Trophoblast cell (in vitro differentiated cells and primary cell): ENCODE data around the gene PCDHA12.
"Not testable (repeated sequence)": the region's sequence is repeated elsewhere in the genome, so short reads cannot be mapped to it uniquely, and the experiment has no call there.

ENCODE experiments used
- DNase-seq, 2 donors: peaks; one replicate each; pipeline ENCODE4 v3.0.0-alpha.2; 2016
- H2AFZ ChIP-seq: 2 replicates; pipeline ENCODE4 v1.6.1; 2013; ENCODE audit warnings: low read length, moderate library complexity, mild to moderate bottlenecking; ENCODE audit not compliant: insufficient read depth, poor library complexity
- H2AK5ac ChIP-seq: 2 replicates; pipeline ENCODE4 v1.6.1; 2013; ENCODE audit warnings: mild to moderate bottlenecking, low read length
- H2BK120ac ChIP-seq: 2 replicates; pipeline ENCODE4 v1.6.1; 2013; ENCODE audit warnings: low read length, mild to moderate bottlenecking, moderate library complexity; ENCODE audit not compliant: insufficient read depth, poor library complexity
- H2BK12ac ChIP-seq: 2 replicates; pipeline ENCODE4 v1.6.1; 2013; ENCODE audit warnings: mild to moderate bottlenecking, low read length, moderate library complexity
- H2BK5ac ChIP-seq: 2 replicates; pipeline ENCODE4 v1.6.1; 2013; ENCODE audit warnings: low read length, low read depth, moderate library complexity, mild to moderate bottlenecking; ENCODE audit not compliant: poor library complexity
- H3K14ac ChIP-seq: 2 replicates; pipeline ENCODE4 v1.6.1; 2013; ENCODE audit warnings: mild to moderate bottlenecking, low read length
- H3K18ac ChIP-seq: 2 replicates; pipeline ENCODE4 v1.6.1; 2013; ENCODE audit warnings: mild to moderate bottlenecking, low read length
- H3K23ac ChIP-seq: 2 replicates; pipeline ENCODE4 v1.6.1; 2013; ENCODE audit warnings: low read length
- H3K27ac ChIP-seq: 2 replicates; pipeline ENCODE4 v1.5.1; 2013; ENCODE audit warnings: low read depth, mild to moderate bottlenecking, inconsistent platforms, low read length, moderate library complexity
- H3K27me3 ChIP-seq: 2 replicates; pipeline ENCODE4 v1.6.1; 2013; ENCODE audit warnings: inconsistent platforms, mild to moderate bottlenecking, low read length, moderate library complexity; ENCODE audit not compliant: insufficient read depth
- H3K36me3 ChIP-seq, 2 experiments: 1 replicate in 1 of 2; 2 replicates in 1 of 2; pipeline ENCODE4 v1.6.1; 2013; ENCODE audit warnings: low read length in 2 of 2, mild to moderate bottlenecking in 2 of 2, moderate library complexity in 1 of 2; ENCODE audit not compliant: insufficient read depth in 2 of 2, control insufficient read depth in 1 of 2
- H3K4ac ChIP-seq: 2 replicates; pipeline ENCODE4 v1.6.1; 2013; ENCODE audit warnings: low read depth, mild to moderate bottlenecking, low read length, moderate library complexity
- H3K4me1 ChIP-seq, 2 experiments: 1 replicate in 1 of 2; 2 replicates in 1 of 2; pipeline ENCODE4 v1.6.1; 2013; ENCODE audit warnings: low read length in 2 of 2, mild to moderate bottlenecking in 2 of 2, moderate library complexity in 1 of 2; ENCODE audit not compliant: insufficient read depth in 2 of 2, control insufficient read depth in 1 of 2
- H3K4me2 ChIP-seq: 2 replicates; pipeline ENCODE4 v1.6.1; 2013; ENCODE audit warnings: inconsistent platforms, mild to moderate bottlenecking, low read length, moderate library complexity
- H3K4me3 ChIP-seq: 2 replicates; pipeline ENCODE4 v1.5.1; 2013; ENCODE audit warnings: mild to moderate bottlenecking, low read depth, low read length, inconsistent platforms
- H3K79me1 ChIP-seq: one replicate; pipeline ENCODE4 v1.6.1; 2013; ENCODE audit warnings: low read length
- H3K79me2 ChIP-seq: 2 replicates; pipeline ENCODE4 v1.6.1; 2013; ENCODE audit warnings: low read length, mild to moderate bottlenecking; ENCODE audit not compliant: control insufficient read depth, insufficient read depth, poor library complexity
- H3K9ac ChIP-seq: 2 replicates; pipeline ENCODE4 v1.6.1; 2013; ENCODE audit warnings: mild to moderate bottlenecking, low read length
- H3K9me3 ChIP-seq: 2 replicates; pipeline ENCODE4 v1.6.1; 2013; ENCODE audit warnings: low read depth, mild to moderate bottlenecking, control low read depth, inconsistent platforms, low read length; ENCODE audit not compliant: insufficient read depth
- H4K12ac ChIP-seq: 2 replicates; pipeline ENCODE4 v1.6.1; 2013; ENCODE audit warnings: low read depth, mild to moderate bottlenecking, low read length, moderate library complexity
- H4K8ac ChIP-seq: 2 replicates; pipeline ENCODE4 v1.6.1; 2013; ENCODE audit warnings: low read depth, mild to moderate bottlenecking, low read length, moderate library complexity
- H4K91ac ChIP-seq: one replicate; pipeline ENCODE4 v1.6.1; 2013; ENCODE audit warnings: low read depth, mild to moderate bottlenecking, low read length, moderate library complexity
- WGBS: extraction: QIAGEN DNeasy Blood & Tissue Kit; methylation state at CpG from one replicate; pipeline ENCODE4 v1.1.7; 2013; ENCODE audit warnings: missing lambda C conversion rate; ENCODE audit not compliant: insufficient read length, insufficient coverage; ENCODE audit errors: extremely low coverage; 5-methylcytosine and 5-hydroxymethylcytosine counted together

Gene PCDHA12

GRCh38 chr5:140849831-140850634 is 25.1 kb upstream of the PCDHA12 start:
- not testable (repeated sequence) for H3K4me1 ChIP-seq, H3K36me3 ChIP-seq, H3K14ac ChIP-seq, H3K4me3 ChIP-seq, H3K27me3 ChIP-seq, H3K27ac ChIP-seq, H2BK12ac ChIP-seq, H3K4me2 ChIP-seq, H3K9ac ChIP-seq, H3K79me1 ChIP-seq, H4K8ac ChIP-seq, H2AK5ac ChIP-seq, H2BK120ac ChIP-seq, H4K91ac ChIP-seq, H3K18ac ChIP-seq, DNase-seq, H4K12ac ChIP-seq, H2AFZ ChIP-seq, H3K79me2 ChIP-seq, H3K4ac ChIP-seq, H3K23ac ChIP-seq, H2BK5ac ChIP-seq, H3K9me3 ChIP-seq
- no CpG with 5 or more reads among the region's 101 CpGs for WGBS

- H2BK120ac ChIP-seq, result no peak within 1 kb of the TSS
- H3K18ac ChIP-seq, result no peak within 1 kb of the TSS
- peaks cover 5% of the 10 kb centered on the region for H3K9me3 ChIP-seq
- peaks cover 0 to 2% of the 10 kb centered on the region in 2 experiments for H3K36me3 ChIP-seq
- no CpG with 5 or more reads among the region's 44 CpGs for WGBS
- H3K79me1 ChIP-seq, result peaks cover 2% of the 10 kb centered on the region
- H2AFZ ChIP-seq, result no peak within 1 kb of the TSS
- H3K27ac ChIP-seq, result no peak within 1 kb of the TSS
- no peaks in the 10 kb centered on the region for H3K27me3 ChIP-seq
- peak within 1 kb of the TSS; percentile 62 for H4K12ac ChIP-seq
- no peak within 1 kb of the TSS for H2AK5ac ChIP-seq
- no peak within 1 kb of the TSS for H2BK12ac ChIP-seq
- no peak within 1 kb of the TSS for H2BK5ac ChIP-seq
- no peaks in the 10 kb centered on the region for H3K4me1 ChIP-seq
- H3K9ac ChIP-seq, result no peak within 1 kb of the TSS
- no peak for DNase-seq
- H4K8ac ChIP-seq, result peak within 1 kb of the TSS; percentile 60
- no peak within 1 kb of the TSS for H3K14ac ChIP-seq
- H3K4ac ChIP-seq, result no peak within 1 kb of the TSS
- peak within 1 kb of the TSS; percentile 47 for H3K4me2 ChIP-seq
- no peak within 1 kb of the TSS for H4K91ac ChIP-seq
- no peak within 1 kb of the TSS for H3K23ac ChIP-seq
- H3K4me3 ChIP-seq, result peak within 1 kb of the TSS; percentile 65
- no peaks in the 10 kb centered on the region for H3K79me2 ChIP-seq
These were observed 19.1 kb upstream of the PCDHA12 start, which contains the start of gene PCDHA10 for GRCh38 chr5:140855772-140856674. Gene PCDHA10 (plus strand): TSS chr5:140855897. CDS start chr5:140856049, 152 bp downstream.

GRCh38 chr5:140857177-140857986 is 17.7 kb upstream of the PCDHA12 start:
- Histone ChIP-seq H3K9ac (no peak overlapping the region), H3K79me2 (no peaks in the 10 kb centered on the region), H4K91ac (no peak overlapping the region), H2BK120ac (no peak overlapping the region), H3K9me3 (peaks cover 9% of the 10 kb centered on the region), H2BK5ac (no peak overlapping the region), H4K12ac (no peak overlapping the region), H3K18ac (no peak overlapping the region), H3K36me3 (peaks cover under 1 to 8% of the 10 kb centered on the region in 2 experiments), H3K23ac (no peak overlapping the region), H3K4ac (no peak overlapping the region), H4K8ac (no peak overlapping the region), H3K79me1 (peaks cover 2% of the 10 kb centered on the region), H3K14ac (no peak overlapping the region), H2AK5ac (no peak overlapping the region), H3K27ac (no peak overlapping the region), H2AFZ (no peak overlapping the region), H3K27me3 (no peaks in the 10 kb centered on the region), H3K4me2 (no peak overlapping the region), H2BK12ac (no peak overlapping the region), H3K4me3 (peak overlapping the region; percentile 26), H3K4me1 (no peaks in the 10 kb centered on the region)
- no CpG with 5 or more reads among the region's 94 CpGs for WGBS
- DNase-seq, result no peak

GRCh38 chr5:140857987-140858240 is 17.2 kb upstream of the PCDHA12 start:
- no peak for DNase-seq
- H3K4ac ChIP-seq, result no peak overlapping the region
- H2BK120ac ChIP-seq, result no peak overlapping the region
- H3K23ac ChIP-seq, result no peak overlapping the region
- no peak overlapping the region for H2BK5ac ChIP-seq
- H3K4me1 ChIP-seq, result no peaks in the 10 kb centered on the region
- no peak overlapping the region for H4K8ac ChIP-seq
- H4K12ac ChIP-seq, result no peak overlapping the region
- no peak overlapping the region for H4K91ac ChIP-seq
- H3K14ac ChIP-seq, result no peak overlapping the region
- no peaks in the 10 kb centered on the region for H3K27me3 ChIP-seq
- H2AK5ac ChIP-seq, result no peak overlapping the region
- H2BK12ac ChIP-seq, result no peak overlapping the region
- H3K4me3 ChIP-seq, result no peak overlapping the region
- H2AFZ ChIP-seq, result no peak overlapping the region
- H3K9me3 ChIP-seq, result peaks cover 14% of the 10 kb centered on the region
- no peak overlapping the region for H3K9ac ChIP-seq
- no peak overlapping the region for H3K4me2 ChIP-seq
- H3K27ac ChIP-seq, result no peak overlapping the region
- peaks cover 5 to 13% of the 10 kb centered on the region in 2 experiments for H3K36me3 ChIP-seq
- H3K79me1 ChIP-seq, result peaks cover 2% of the 10 kb centered on the region
- no peak overlapping the region for H3K18ac ChIP-seq
- WGBS, result no CpG with 5 or more reads among the region's 22 CpGs
- H3K79me2 ChIP-seq, result no peaks in the 10 kb centered on the region
